T-helper 2 cell treated with Interferon-gamma antibody and Interleukin-4, amounts not matched to agents 100 ng/mL and 5 ng/mL, for 36 hours (primary cell): Measurements from ENCODE around the gene NEURL1. TPM values are rescaled to one million over a fixed set of nuclear protein-coding genes. Genes with fewer than 3 reads are reported as not detected.
"Not testable (repeated sequence)": the region's sequence is repeated elsewhere in the genome, so short reads cannot be mapped to it uniquely, and the experiment has no call there.

ENCODE experiments used
- intact Hi-C: fragments of 100-400 bp; cut with micrococcal nuclease; formaldehyde crosslinking; loops from one replicate; pipeline ENCODE4 v1.15.1; 2023
- total RNA-seq: library from RNA; stranded (reverse); gene quantifications from 2 replicates; pipeline ENCODE4 v1.2.3, GENCODE V29; 2022

The NEURL1 gene
- total RNA-seq, 1 donor from 2014 or later, result 1.5 TPM

DNA sequence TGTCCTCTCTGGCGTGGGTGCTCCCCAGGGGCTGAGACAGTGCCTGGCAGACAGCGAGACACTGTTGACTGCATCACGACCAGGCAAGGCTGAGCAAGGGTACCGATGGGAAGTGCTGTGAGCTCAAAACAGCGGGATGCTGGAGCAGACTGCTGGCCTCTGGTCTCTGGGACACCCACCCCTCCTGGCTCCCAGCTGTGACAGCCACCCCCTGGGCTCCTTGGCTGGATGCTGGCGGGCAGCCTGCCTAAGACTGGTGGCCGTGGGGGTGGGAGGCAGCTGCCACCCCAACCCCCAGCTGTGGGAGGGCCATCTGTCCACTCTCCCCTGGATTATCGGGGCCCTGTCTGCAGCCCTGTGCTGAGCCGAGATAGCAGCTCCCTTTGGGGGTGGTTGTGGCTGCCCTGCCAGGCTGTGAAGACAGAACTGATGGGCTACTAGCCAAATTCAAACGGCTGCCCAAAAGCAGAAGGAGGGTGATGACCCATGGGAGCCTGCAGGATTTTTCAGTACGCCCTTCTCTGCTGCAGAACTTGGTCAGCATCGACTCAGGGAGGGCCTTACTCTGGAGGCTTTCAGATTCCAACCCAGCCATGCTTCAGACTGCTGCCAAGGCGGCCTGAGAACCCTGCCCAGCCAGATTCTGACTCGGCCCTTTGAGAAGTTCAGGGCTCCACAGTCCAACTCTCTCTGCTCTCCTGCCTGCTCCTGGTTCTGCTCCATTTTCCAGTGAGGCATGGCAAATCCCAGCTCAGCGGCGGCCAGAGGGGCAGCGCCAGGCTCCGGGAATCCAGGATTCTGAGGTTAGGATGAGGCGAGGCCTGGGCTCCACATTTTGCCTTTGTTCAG lies 125.3 kb downstream of the NEURL1 start:
- intact Hi-C loops, result no loop called here

DNA sequence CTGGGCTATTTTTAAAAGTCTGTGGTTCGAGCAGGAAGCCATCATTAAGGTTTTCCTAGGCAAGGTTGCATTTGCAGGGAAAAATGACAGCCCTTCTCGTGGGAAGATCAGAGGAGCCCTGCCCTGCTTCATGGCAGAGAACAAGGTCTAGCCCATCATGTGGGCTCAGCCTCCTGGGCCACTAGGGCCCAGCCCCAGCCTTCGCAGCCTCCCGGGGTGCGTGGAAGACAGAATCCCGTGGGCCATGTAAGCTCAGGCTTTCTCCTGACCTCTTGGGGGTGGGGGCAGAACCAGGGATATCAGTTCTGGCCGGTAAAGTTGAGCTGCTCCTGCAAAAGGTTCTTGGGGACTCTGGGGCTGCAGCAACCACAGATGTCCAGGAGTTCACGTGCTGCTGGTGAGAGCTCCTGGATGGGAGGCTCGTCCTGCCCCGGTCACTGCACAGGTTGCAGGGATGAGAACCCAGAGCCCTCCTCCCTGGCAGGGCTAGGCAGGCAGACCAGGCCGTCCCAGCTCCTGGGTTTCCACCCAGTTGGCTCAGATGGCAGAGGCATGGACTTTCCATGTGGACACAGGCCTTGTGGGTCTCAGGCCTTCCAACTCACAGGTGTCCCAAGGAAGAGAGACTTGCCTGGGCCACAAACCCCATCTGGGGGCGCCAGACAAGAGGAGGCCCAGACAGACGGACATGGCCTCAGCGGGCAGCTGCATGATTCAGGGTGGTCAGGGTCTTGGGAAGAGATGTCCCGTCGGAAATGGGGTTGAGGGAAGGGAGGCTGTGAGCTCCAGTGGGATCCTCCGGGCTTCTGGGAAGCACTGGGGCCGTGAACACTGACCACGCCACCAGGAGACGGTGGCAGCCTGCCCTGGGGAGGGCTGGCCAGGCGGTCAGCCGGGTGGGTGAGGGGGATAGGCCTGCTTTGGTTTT lies 126.2 kb downstream of the NEURL1 start:
- intact Hi-C loops, result no loop called here

DNA sequence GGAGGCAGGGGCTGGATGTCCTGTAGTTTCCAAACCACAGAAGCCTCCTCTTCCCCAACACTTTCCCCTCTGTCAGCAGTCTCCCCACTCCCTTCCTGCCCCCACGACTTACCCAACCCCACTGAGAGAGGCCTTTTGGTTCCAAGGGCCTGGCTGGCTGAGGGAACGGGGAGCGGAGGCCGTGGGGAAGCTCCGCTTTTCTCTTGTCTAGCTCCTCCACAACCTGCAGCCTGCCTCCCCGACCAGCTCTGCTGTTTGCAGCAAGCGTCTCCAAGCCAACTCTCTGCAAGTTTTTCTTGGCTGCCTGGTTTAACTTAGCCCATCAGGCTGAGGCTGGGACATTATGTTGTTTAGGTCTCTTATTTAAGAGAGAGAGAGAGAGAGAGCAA lies 126.8 kb downstream of the NEURL1 start:
- intact Hi-C loops, result no loop called here

DNA sequence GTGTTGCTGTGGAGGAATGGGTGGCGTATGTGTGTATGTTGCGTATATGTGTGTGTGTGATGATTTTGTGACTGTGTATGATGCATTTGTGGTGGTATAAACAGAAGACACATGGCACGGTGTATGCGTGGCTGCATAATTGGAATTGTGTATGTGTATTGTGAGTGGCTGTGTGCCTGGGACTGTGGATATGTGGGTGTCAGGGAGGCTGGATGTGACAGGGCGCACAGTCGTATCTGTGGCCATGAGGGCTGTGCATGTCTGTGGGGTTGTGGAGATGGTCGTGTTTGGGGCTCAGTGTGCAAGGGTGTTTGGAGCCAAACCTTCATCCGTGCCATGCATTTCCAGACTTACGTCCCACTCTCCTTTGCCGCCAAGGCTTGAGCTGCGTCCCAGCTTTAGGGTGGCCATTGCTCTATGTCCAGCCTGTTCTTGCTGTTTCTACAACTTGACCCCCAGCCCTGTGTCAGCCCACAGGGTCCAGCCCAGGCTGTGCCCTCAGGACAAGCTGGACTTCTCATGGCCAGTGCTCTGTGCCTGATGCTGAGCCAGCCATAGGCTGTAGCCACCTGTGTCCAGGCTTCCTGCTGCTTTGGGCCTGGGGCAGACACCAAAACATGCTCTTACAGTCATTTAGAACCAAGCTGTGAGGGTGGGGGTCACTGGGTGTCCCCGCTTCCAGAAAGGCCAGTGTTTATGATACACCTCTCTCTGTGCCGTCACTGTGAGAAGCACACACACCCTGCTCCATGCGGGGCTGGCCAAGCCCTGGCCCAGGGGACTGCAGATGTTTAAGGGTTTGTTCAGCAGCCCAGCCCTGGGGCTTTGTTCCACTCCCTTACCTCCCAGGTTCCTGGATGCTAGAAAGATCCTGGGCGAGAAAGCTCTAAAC lies 127.6 kb downstream of the NEURL1 start:
- intact Hi-C loops, result no loop called here

DNA sequence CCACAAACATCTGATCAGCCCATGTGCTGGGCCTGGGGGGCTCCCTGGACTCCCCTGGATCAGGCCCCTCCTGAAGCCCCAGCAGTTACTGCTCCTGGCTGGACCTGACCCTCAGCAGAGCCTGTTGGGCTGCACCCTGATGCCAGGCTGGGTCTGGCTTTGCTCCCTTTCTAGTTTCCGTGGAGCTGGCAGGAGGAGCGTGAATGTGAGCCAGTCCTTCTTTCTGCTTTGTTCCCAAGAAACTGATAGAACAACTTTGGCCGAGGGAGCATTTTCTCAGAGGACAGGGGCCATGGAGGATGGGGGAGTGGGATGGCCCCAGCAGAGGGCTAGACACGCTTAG lies 128.2 kb downstream of the NEURL1 start:
- intact Hi-C loops, result no loop called here

DNA sequence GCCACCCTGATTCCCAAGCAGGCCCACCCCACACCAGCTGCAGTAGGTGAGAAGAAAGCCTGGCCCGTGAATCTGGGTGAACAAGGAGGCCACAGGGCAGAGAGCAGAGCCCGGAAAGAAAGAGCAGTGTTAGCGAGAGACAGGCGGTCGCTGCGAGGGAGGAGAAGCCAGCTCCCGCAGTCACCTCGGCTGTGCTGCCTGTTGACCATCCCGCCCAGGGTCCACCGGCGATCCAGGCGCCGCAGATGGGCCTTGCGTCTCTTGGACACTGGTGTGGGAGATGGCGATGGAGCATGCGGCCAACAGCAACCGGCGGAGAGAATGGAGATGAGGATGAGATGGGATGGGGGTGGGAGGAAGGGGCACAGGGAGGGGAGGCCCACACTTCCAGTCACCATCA lies 128.8 kb downstream of the NEURL1 start:
- intact Hi-C loops, result no loop called here

DNA sequence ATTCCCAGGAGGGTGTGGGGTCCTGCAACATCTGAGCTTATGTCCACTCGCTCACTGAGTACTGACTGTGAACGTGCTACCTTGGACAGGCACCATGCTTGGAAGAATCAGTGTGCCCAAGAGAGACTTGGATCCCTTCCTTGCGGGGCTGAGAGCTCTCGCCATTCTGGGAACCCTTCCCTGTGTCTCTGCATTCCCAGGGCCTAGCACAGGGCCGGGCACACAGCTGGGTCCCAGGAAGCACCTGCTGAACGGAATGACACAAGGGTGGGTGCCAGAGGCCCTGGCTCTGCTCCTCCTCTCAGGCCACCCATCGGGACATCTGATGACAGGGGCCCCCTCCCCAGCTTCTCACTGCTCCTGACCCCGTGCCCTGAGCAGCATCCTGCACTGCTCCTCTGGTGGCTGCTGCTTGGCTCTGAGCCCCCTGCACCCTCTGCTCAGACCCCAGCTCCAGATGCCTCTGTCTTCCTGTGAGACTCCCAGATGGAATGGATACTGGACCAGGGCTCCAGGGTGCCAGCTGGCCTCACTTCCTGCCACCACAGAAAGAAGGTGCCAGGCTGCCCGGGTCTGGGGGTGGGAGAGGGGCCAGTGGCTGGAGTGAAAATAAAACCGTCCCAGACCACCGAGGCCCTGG lies 129.6 kb downstream of the NEURL1 start:
- intact Hi-C loops, result no loop called here

DNA sequence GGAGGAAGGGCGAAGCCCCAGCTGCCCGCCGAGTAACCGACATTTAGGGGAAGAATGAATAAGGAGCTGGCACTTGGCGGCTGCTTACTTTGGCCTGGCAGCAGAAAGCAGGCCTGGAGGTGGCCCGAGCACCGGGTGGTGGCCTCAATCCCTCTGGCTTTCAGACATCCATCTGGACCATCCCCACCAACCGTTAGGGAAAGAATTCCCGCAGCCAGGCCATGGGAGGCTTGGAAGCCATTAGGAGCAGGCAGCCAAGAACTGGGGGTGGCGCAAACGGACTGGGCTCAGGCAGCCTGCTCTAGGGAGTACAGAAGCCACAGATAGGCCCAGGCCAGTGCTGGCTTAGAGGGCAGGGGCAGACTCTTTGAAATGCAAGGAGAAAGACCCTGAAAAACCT lies 132.7 kb downstream of the NEURL1 start:
- intact Hi-C loops, result no loop called here

DNA sequence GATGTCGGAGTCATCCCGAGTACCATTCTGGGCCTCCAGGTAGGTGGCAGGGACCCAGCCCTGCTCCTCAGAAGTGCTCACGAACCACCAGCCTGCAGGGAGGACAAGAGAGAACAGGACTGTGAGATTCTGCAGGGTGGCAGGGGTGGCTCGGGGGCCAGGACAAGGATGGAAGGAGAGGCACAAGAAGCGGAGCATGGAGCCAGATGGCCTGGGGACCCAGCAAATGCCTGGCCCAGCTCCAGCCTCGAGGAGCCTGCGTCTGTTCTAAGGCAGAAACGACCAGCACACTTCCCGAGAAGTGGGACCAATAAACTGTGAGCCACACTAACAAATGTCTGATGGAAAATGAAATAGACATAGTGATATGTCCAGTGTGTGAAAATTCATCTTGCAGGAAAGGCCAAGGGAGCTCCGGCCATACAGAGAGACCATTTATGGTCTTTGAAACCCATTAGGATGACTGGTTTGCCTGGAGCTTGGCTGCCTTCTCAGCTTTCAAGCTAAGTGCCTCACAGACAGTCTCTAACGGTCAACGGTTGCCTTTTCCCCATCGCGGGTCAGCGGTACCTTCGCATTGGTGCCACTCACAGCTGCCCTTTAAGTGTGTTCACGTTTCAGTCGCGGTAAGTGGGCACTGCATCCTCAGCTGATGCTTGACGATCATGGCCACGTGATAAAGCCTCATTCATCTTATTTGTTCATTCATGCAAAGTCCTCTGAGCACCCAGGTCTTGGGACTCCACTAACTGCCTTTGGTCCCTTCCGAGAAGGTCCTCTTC lies 133.8 kb downstream of the NEURL1 start:
- intact Hi-C loops, result no loop called here

DNA sequence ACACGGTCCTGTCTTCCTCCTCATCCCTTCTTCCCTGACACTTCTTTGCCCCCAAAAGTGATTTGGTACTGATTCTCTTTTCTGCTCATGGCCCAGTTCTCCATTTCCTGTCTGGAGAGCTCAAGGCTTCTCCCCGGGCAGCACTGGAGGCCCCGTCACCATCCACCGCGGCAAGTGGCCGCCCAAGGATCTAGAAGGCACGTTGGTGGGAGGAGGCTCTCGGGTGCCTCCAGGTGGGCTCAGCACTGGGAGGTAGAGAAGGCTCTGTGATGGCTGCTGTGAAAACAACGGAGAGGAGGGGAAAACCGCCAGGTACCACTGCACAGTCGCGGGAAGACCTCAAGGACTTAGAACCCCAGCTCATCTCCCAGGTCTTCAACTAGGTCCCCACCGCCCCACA lies 134.4 kb downstream of the NEURL1 start:
- intact Hi-C loops, result no loop called here

DNA sequence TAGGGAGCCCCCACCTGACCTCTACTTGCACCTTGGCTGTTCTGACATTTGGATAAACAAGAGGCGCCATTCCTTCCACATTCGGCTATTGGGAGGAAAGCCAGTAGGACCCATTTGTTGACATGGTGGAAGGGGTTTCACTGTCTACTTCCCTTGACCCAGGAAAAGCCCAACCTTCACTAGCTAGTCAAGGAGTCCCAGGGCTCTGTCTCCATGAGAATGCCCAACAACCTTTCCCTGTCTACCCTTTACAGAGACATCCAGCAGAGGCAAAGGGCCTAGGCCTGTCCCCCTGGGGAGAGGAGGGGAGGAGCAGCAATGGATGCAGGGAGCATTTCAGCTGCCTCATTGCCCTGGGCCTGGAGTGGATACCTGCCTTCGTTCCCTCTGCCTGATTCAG lies 136.1 kb downstream of the NEURL1 start:
- intact Hi-C loops, result no loop called here

DNA sequence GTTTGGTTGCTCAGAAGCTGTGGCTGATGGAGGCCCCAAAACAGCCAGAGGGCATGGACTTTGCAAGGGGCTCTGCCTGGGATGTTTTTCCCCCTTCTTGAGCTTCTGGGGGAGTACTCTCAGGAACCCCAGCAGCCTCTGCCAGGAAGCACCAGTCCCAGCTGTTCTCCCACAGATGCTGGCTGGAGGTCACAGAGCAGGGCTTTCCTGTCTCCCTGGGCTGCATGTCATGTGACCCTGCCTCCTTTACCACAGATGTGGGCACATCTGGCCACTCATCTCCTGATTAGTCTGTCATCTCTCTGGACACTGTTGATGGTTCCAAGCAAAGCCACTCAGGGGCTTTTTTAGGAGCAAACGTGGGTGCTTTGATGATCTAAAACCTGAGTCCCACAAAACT lies 136.7 kb downstream of the NEURL1 start:
- intact Hi-C loops, result no loop called here

DNA sequence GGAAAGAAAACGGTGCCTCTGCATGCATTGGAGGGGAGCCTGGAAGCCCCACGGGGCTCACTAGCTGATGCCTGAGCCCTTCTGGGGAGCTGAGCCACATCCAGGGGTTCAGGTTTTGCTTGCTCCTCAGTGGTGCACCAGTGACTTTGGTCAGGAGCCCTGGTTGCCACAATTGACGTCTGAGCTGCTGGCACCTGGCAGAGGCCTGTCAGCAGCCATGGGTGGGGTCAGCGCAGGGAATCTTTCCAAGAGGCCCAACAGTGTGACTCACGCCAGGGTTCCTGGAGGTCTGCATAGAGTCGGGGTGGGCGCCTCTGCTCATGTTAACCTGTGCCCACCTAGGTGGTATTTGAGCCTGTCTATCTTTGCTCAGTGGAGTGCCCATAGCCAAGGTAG lies 138.7 kb downstream of the NEURL1 start:
- intact Hi-C loops, result no loop called here

DNA sequence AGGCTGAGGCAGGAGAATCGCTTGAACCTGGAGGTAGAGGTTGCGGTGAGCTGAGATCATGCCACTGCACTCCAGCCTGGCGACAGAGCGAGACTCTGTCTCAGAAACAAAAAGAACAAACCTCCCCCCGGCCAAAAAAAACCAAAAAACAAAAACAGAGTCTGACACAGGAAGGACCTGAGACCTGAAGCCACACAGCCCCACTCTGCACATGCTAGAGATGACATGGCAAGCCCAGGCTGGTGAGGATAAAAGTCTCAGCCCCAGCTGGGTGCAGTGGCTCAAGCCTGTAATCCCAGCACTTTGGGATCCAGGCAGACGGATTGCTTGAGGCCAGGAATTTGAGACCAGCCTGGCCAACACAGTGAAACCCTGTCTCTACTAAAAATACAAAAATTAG lies 139.4 kb downstream of the NEURL1 start:
- intact Hi-C loops, result not testable (repeated sequence)

DNA sequence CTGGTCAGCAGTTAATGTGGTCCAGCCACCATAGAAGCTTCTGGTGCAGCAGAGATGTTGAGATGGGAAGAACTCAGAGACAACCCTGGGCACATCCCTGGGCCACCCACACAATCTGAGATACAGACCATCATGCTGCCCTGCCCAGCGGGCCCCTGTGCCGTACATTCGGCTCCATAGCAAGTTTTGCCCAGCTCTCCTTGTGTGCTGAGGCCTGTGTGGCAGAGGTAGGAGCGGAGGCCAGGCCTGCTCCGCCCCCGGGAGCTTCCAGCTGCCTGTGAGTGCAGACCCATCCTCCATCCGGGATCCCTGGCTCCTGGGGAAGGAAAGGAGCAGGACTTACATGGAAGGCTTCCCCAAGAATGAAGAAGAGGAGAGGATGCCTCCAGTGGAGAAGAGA lies 140.3 kb downstream of the NEURL1 start:
- intact Hi-C loops, result no loop called here

DNA sequence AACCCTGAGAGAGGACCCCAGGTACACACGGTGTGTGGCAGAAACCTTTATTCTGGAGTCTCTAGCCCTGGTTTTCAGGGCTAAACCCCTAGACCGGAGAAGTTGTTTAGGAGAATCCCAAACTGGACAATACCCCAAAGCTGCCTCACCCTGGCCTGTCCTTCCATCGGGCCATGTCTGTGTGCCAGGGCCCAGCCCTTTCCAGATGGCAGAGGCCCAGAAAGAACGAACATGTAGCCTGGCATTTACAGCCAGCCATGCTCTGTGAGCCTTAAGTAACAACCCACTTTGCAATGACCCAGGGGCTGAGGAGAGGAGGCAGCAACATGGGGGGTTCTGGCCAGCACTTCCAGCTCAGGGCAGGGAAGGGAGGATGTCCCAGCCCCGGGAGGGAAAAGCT lies 142.1 kb downstream of the NEURL1 start:
- intact Hi-C loops, result no loop called here

DNA sequence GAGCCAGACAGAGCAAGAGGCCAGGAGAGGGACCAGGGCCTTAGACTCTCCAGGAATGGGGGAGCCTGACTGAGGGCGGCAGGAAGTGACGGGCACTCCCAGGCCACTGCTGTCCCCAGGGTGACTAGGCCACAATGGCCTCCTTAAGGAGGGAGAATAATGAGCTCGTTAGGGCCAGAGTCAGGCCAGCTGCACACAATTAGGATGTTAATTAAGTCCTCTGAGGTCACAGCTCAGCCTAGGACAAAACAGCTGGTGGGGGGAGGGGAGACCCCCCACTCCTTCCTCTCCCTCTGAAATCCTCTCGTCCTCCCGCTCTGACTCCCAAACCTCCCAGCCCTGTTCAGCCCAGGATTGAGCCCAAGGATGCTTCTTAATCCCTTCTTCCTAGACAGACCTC lies 143.0 kb downstream of the NEURL1 start:
- intact Hi-C loops, result no loop called here

DNA sequence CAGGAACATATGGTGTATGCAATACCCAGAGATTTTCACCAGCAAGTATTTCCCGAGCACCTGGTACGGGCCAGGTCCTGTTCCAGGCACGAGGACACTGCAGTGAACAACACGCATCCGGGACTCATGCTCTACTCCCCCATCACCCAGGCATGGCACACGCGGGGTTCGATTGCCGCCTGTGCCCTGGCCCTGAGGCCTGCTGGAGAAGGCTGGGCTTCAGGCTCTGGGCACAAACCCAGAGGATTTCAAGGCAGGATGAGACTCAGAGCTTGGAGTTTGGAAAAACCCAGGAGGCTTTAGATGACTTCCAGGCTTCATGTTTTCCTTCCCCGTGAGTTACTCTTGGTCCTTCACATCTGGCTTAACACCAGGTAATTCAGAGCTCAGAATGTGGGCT lies 143.5 kb downstream of the NEURL1 start:
- intact Hi-C loops, result no loop called here

DNA sequence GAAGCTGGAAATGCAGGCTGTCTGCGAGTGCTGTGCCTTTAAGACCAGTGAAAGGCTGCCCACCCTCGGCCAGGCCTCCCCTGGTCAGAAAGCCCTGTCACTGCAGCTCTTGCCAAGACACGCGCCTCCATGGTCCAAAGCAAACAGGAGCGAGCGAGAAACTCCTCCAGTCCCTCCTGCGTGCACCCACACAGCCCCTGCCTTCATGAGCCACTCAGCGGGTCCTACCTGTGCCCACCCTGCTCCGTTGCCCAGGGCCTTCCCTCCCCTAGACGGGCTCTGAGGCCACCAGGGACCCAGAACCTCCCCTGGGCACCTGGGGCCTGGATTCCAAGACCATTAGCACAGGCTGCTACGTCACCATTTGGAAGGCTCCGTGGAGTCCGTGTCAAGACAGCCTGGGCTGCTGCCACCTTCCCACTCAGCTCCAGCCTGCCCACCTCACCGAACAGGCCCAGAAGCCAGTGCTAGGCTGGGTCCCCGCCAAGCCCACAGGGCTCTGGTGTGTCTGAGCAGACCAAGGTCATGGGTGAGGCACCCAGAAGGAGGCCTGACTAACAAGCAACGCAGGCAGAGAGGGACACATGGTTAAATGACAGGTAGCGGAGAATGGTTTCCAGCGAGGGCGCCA lies 144.5 kb downstream of the NEURL1 start:
- intact Hi-C loops, result no loop called here

DNA sequence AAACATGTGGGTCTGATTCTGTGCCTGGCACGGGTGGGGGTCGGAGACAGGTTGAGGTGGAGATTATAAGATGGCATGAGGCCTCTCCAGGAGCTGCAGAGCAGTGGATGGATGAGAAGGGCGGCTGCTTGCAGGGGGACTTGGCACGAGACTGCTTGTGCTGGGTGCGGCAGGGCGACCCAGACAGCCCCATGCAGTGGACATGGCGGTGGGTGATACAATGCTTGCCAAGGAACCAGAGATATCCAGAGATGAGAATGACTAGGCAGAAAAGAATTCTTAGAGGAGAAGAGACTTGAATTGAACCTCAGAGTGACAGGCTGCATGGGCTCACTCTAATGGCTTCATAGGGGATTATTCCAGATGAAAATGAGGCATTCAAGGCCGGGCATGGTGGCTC lies 145.4 kb downstream of the NEURL1 start:
- intact Hi-C loops, result no loop called here
